Tibial nerve (tissue), 4 donors: Measurements from ENCODE around the gene SLC38A3.

Source experiments
- CTCF ChIP-seq, 5 experiments: fragments of 200-600 bp in 3 of 5; fragments of 450-650 bp in 2 of 5; sonication (generic) in 3 of 5; IDR thresholded peaks; one replicate each; pipeline ENCODE4 v1.5.1; 2016 to 2019; ENCODE audit warnings: antibody characterized with exemption in 5 of 5, mild to moderate bottlenecking in 3 of 5, moderate library complexity in 2 of 5
- EP300 ChIP-seq, 2 donors: sonication (generic); formaldehyde crosslinking; IDR thresholded peaks; one replicate each; pipeline ENCODE4 v1.6.1; 2017; ENCODE audit warnings: antibody characterized with exemption in 2 of 2, mild to moderate bottlenecking in 1 of 2
- POLR2A ChIP-seq, 2 donors: fragments of 450-650 bp; IDR thresholded peaks; one replicate each; pipeline ENCODE4 v1.6.1; 2017; ENCODE audit warnings: antibody characterized with exemption in 2 of 2, mild to moderate bottlenecking in 2 of 2, moderate library complexity in 2 of 2

GRCh38 chr3:50203809-50204803 is 965 bp upstream of the SLC38A3 start:
- TF ChIP-seq POLR2A (IDR thresholded peaks at IDR 0.05): no peak
- TF ChIP-seq CTCF (IDR thresholded peaks at IDR 0.05): no peak
- TF ChIP-seq EP300 (IDR thresholded peaks at IDR 0.05): no peak
